ENCODE data around the gene MLYCD.

DNA sequence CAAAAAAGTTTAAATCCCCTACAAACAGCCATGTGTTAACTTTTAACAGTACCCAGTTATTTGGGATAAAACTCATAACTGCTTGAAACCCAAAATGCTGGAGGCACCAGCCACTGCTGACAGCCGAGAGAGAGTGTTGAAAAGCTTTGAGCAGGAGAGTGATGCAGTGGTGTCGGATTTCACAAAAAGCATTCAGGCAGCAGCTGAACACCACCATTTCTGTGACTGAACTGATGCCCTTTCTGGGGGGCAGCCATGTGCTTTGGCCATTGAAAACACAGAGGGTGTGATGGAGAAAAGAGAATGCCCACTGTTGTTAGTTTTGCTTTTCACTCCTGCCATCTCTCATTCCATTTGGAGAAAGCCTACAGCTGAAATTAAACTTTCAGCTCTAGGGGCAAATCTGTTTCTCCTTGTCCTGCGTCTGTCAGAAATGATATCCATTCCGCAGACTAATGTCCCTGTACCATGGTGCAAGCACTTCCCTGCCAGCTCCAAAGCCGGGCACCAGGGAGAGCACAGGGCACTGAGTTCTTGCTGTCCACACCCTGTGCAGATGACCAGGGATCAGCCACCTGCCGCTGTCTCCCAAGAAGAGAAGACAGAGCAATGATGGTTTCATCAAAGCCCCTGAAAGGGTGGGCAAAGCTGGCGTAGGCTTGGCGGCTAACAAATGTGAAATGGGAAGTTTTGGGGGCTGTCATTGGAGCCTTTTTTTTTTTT, 16.6 kb upstream of the MLYCD start:
- TF ChIP-seq, protein P1, sequence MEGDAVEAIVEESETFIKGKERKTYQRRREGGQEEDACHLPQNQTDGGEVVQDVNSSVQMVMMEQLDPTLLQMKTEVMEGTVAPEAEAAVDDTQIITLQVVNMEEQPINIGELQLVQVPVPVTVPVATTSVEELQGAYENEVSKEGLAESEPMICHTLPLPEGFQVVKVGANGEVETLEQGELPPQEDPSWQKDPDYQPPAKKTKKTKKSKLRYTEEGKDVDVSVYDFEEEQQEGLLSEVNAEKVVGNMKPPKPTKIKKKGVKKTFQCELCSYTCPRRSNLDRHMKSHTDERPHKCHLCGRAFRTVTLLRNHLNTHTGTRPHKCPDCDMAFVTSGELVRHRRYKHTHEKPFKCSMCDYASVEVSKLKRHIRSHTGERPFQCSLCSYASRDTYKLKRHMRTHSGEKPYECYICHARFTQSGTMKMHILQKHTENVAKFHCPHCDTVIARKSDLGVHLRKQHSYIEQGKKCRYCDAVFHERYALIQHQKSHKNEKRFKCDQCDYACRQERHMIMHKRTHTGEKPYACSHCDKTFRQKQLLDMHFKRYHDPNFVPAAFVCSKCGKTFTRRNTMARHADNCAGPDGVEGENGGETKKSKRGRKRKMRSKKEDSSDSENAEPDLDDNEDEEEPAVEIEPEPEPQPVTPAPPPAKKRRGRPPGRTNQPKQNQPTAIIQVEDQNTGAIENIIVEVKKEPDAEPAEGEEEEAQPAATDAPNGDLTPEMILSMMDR (IDR thresholded peaks at IDR 0.05), result no peak
- TF ChIP-seq EP300 (IDR thresholded peaks at IDR 0.05) (no peak), POLR2A (IDR thresholded peaks at IDR 0.05) (no peak)

Measured in ovary (tissue), 3 donors.